Caco-2 (cell line): ENCODE data around the gene IBTK. TPM values are rescaled to one million over a fixed set of nuclear protein-coding genes. Genes with fewer than 3 reads are reported as not detected.

ENCODE experiments used
- BruUV-seq: library from RNA; stranded (reverse); fragments of 400-500 nt; replicated peaks from 2 replicates; lab custom pipeline; 2021; lab: Mats Ljungman, UMichigan
- CTCF ChIA-PET: fragments of 300-600 bp; sonication (Branson Sonifier 250); formaldehyde crosslinking; loops from one replicate; lab custom pipeline; 2022; ENCODE audit warnings: antibody characterized with exemption; lab: Charles Lee
- POLR2A ChIA-PET: fragments of 300-600 bp; sonication (Branson Sonifier 250); formaldehyde crosslinking; loops from one replicate; lab custom pipeline; 2022; ENCODE audit warnings: antibody characterized with exemption; lab: Charles Lee
- DNase-seq, 2 experiments: peaks; one replicate each; pipeline versions ENCODE4 v3.0.0 to v3.0.0-alpha.2; 2020 to 2022
- H3K27me3 ChIP-seq: replicated peaks from 2 replicates; pipeline ENCODE4 v1.6.0; 2011; ENCODE audit warnings: low read length; ENCODE audit not compliant: control insufficient read depth, insufficient read depth
- H3K36me3 ChIP-seq: 2 replicates; pipeline ENCODE4 v1.5.1; 2011; ENCODE audit warnings: low read length; ENCODE audit not compliant: control insufficient read depth, insufficient read depth
- H3K4me1 ChIP-seq: fragments of 250-450 bp; sonication (Bioruptor Pico); 2 replicates; pipeline ENCODE4 v1.5.1; 2020; ENCODE audit warnings: mild to moderate bottlenecking
- H3K4me3 ChIP-seq: 2 replicates; pipeline ENCODE4 v1.5.1; 2011; ENCODE audit warnings: low read depth, mild to moderate bottlenecking, control low read depth, low read length
- H3K9me3 ChIP-seq: fragments of 250-450 bp; sonication (Bioruptor Pico); 2 replicates; pipeline ENCODE4 v1.5.1; 2020; ENCODE audit warnings: mild to moderate bottlenecking, moderate library complexity
- H3K27ac Mint-ChIP-seq: one replicate; pipeline ENCODE4 v1.8.0; 2022; ENCODE audit warnings: mixed read lengths; ENCODE audit not compliant: unreplicated experiment
- H3K27me3 Mint-ChIP-seq: one replicate; pipeline ENCODE4 v1.8.0; 2022; ENCODE audit warnings: mixed read lengths; ENCODE audit not compliant: insufficient read depth, unreplicated experiment
- H3K36me3 Mint-ChIP-seq: one replicate; pipeline ENCODE4 v1.8.0; 2022; ENCODE audit warnings: mild to moderate bottlenecking, mixed read lengths; ENCODE audit not compliant: insufficient read depth, unreplicated experiment
- H3K4me1 Mint-ChIP-seq: one replicate; pipeline ENCODE4 v1.8.0; 2022; ENCODE audit warnings: low read depth, mixed read lengths; ENCODE audit not compliant: unreplicated experiment
- H3K4me3 Mint-ChIP-seq: one replicate; pipeline ENCODE4 v1.8.0; 2022; ENCODE audit warnings: mild to moderate bottlenecking, moderate library complexity, mixed read lengths; ENCODE audit not compliant: unreplicated experiment
- H3K9me3 Mint-ChIP-seq: one replicate; pipeline ENCODE4 v1.8.0; 2022; ENCODE audit warnings: mixed read lengths; ENCODE audit not compliant: unreplicated experiment
- CTCF ChIP-seq, 2 experiments: fragments of 200-600 bp in 1 of 2; IDR thresholded peaks; 1 replicate in 1 of 2; 2 replicates in 1 of 2; pipeline versions ENCODE4 v1.5.1 to v1.8.0; 2011 to 2022; ENCODE audit warnings: antibody characterized with exemption in 1 of 2, control low read depth in 1 of 2, inconsistent platforms in 1 of 2, low read depth in 1 of 2, low read length in 1 of 2, mild to moderate bottlenecking in 1 of 2, moderate library complexity in 1 of 2; ENCODE audit not compliant: insufficient read depth in 1 of 2, severe bottlenecking in 1 of 2, unreplicated experiment in 1 of 2
- intact Hi-C: fragments of 100-400 bp; cut with micrococcal nuclease; formaldehyde crosslinking; loops from one replicate; pipeline ENCODE4 v1.10.0; 2022; ENCODE audit not compliant: unreplicated experiment
- total RNA-seq: library from RNA; stranded (reverse); gene quantifications from 2 replicates; pipeline ENCODE4 v1.2.3, GENCODE V29; 2022

The IBTK gene
- total RNA-seq, 1 experiment from 2014 or later = 29.4 TPM

- Histone ChIP-seq H3K4me3 (no peak overlapping the region), H3K27me3 (no peaks in the 10 kb centered on the region), H3K4me1 (no peaks in the 10 kb centered on the region), H3K36me3 (no peaks in the 10 kb centered on the region), H3K9me3 (no peaks in the 10 kb centered on the region)
- CTCF ChIA-PET = no interaction called here
- Mint-ChIP-seq H3K9me3 (peaks cover 9% of the 10 kb centered on the region), H3K36me3 (no peaks in the 10 kb centered on the region), H3K4me3 (no peak overlapping the region), H3K4me1 (peaks cover 7% of the 10 kb centered on the region), H3K27me3 (no peaks in the 10 kb centered on the region), H3K27ac (no peak overlapping the region)
- DNase-seq = no peak
- intact Hi-C loops = no loop called here
- POLR2A ChIA-PET = no interaction called here
- no peak for TF ChIP-seq CTCF (IDR thresholded peaks at IDR 0.05; ENCODE audit: insufficient read depth in 1 of 2, low read depth in 1 of 2, low read length in 1 of 2, severe bottlenecking in 1 of 2, unreplicated experiment in 1 of 2)
- no TSS peak for BruUV-seq
These were observed 123.9 kb downstream of the IBTK start for GRCh38 chr6:82123632-82124031.

Other genes starting within 250 kb of the IBTK start
- 4.0 and 4.3 TPM in 2 replicates for gene TPBG, start 116.1 kb upstream of the IBTK start, total RNA-seq